SU-DHL-6 (cell line): ENCODE data around the gene MRO.

Experiments used
- CTCF ChIP-seq: fragments of 200-600 bp; sonication (generic); IDR thresholded peaks from one replicate; pipeline ENCODE4 v1.5.1; 2017; ENCODE audit warnings: antibody characterized with exemption, mild to moderate bottlenecking, low read length, moderate library complexity; ENCODE audit not compliant: insufficient read depth, poor library complexity, severe bottlenecking
- EZH2phosphoT487 ChIP-seq: fragments of 200-600 bp; sonication (generic), shearing (Covaris generic); conservative IDR thresholded peaks from 2 replicates; pipeline ENCODE4 v1.6.1; 2018; ENCODE audit warnings: mild to moderate bottlenecking, antibody characterized with exemption, low read length, moderate library complexity, mixed read lengths

- no peak for TF ChIP-seq CTCF
- no peak for TF ChIP-seq EZH2phosphoT487
These were observed 19.5 kb upstream of the MRO start for GRCh38 chr18:50839341-50839740.
